MM.1S (cell line): ENCODE results near the gene SIL1.

Experiments
- CTCF ChIP-seq: fragments of 300-600 bp; sonication (generic); IDR thresholded peaks from 2 replicates; pipeline ENCODE4 v1.5.1; 2016; ENCODE audit warnings: antibody characterized with exemption, low read length, mixed read lengths
- EZH2 ChIP-seq: fragments of 300-600 bp; sonication (generic); optimal IDR thresholded peaks from 2 replicates; pipeline ENCODE3; 2017; ENCODE audit warnings: low read depth, mild to moderate bottlenecking, antibody characterized with exemption, low read length, mixed read lengths
- EZH2phosphoT487 ChIP-seq: fragments of 300-600 bp; sonication (generic); IDR thresholded peaks from 2 replicates; pipeline ENCODE4 v1.6.1; 2018; ENCODE audit warnings: antibody characterized with exemption, low read length

GRCh38 chr5:138936225-138936967 is 261.8 kb downstream of the SIL1 start:
- no peak for TF ChIP-seq CTCF
- TF ChIP-seq EZH2 = no peak
- TF ChIP-seq EZH2phosphoT487 = no peak
